PC-9 (cell line): ENCODE results near the gene DAAM1. TPM values are rescaled to one million over a fixed set of nuclear protein-coding genes. Genes with fewer than 3 reads are reported as not detected.

Experiments
- BruUV-seq: library from RNA; stranded (reverse); fragments of 400-500 nt; replicated peaks from 2 replicates; lab custom pipeline; 2021; lab: Mats Ljungman, UMichigan
- CTCF ChIA-PET: fragments of 300-600 bp; sonication (Branson Sonifier 250); formaldehyde crosslinking; loops from one replicate; lab custom pipeline; 2022; ENCODE audit warnings: antibody characterized with exemption; lab: Charles Lee
- POLR2A ChIA-PET: fragments of 300-600 bp; sonication (Branson Sonifier 250); formaldehyde crosslinking; loops from one replicate; lab custom pipeline; 2022; ENCODE audit warnings: antibody characterized with exemption; ENCODE audit not compliant: unreplicated experiment; lab: Charles Lee
- DNase-seq, 2 experiments: peaks; one replicate each; pipeline versions ENCODE4 v3.0.0 to v3.0.0-alpha.2; 2015 to 2022; ENCODE audit warnings: mixed read lengths in 1 of 2
- H2AFZ ChIP-seq: fragments of 200-600 bp; sonication (generic); 2 replicates; pipeline ENCODE4 v1.8.1; 2017; ENCODE audit warnings: antibody characterized with exemption
- H3F3A ChIP-seq: fragments of 200-600 bp; sonication (generic); 2 replicates; pipeline ENCODE4 v1.8.1; 2017; ENCODE audit warnings: antibody characterized with exemption, mild to moderate bottlenecking, low read depth; ENCODE audit not compliant: insufficient read depth
- H3K27ac ChIP-seq: fragments of 200-600 bp; sonication (generic); 2 replicates; pipeline ENCODE4 v1.6.1; 2016; ENCODE audit warnings: mixed run types
- H3K27me3 ChIP-seq: fragments of 200-600 bp; sonication (generic); 2 replicates; pipeline ENCODE4 v1.6.1; 2016; ENCODE audit warnings: low read depth, mixed run types; ENCODE audit not compliant: insufficient read depth
- H3K36me3 ChIP-seq: fragments of 200-600 bp; sonication (generic); 2 replicates; pipeline ENCODE4 v1.6.1; 2016; ENCODE audit warnings: low read depth, mixed run types
- H3K4me1 ChIP-seq: fragments of 200-600 bp; sonication (generic); replicated peaks from 2 replicates; pipeline ENCODE4 v1.6.1; 2016; ENCODE audit warnings: mixed run types; ENCODE audit not compliant: insufficient read depth
- H3K4me2 ChIP-seq: fragments of 200-600 bp; sonication (generic); 2 replicates; pipeline ENCODE4 v1.6.1; 2017; ENCODE audit warnings: mixed run types
- H3K4me3 ChIP-seq: fragments of 200-600 bp; sonication (generic); 2 replicates; pipeline ENCODE4 v1.6.1; 2016; ENCODE audit warnings: mixed run types
- H3K79me2 ChIP-seq: fragments of 200-600 bp; sonication (generic); 2 replicates; pipeline ENCODE4 v1.6.1; 2017; ENCODE audit warnings: low read depth, mixed run types
- H3K9me2 ChIP-seq: fragments of 200-600 bp; sonication (generic); 2 replicates; pipeline ENCODE4 v1.8.1; 2017; ENCODE audit warnings: mild to moderate bottlenecking; ENCODE audit not compliant: insufficient read depth
- H3K9me3 ChIP-seq: fragments of 200-600 bp; sonication (generic); 2 replicates; pipeline ENCODE4 v1.8.1; 2016; ENCODE audit warnings: low read depth; ENCODE audit not compliant: insufficient read depth
- H4K20me1 ChIP-seq: fragments of 200-600 bp; sonication (generic); 2 replicates; pipeline ENCODE4 v1.8.1; 2017; ENCODE audit not compliant: insufficient read depth
- EZH2 ChIP-seq: fragments of 200-600 bp; sonication (generic); IDR thresholded peaks from 2 replicates; pipeline ENCODE4 v1.8.0; 2017; ENCODE audit warnings: antibody characterized with exemption, low read depth
- intact Hi-C: fragments of 100-400 bp; cut with micrococcal nuclease; formaldehyde crosslinking; loops from one replicate; pipeline ENCODE4 v1.10.0; 2022; ENCODE audit not compliant: unreplicated experiment
- total RNA-seq: library from RNA; stranded (reverse); gene quantifications from 2 replicates; pipeline ENCODE4 v1.2.3, GENCODE V29; 2021
- TF ChIP-seq, protein P1 (sequence below): fragments of 200-600 bp; sonication (generic); conservative IDR thresholded peaks from 2 replicates; pipeline ENCODE4 v1.6.1; 2017; ENCODE audit warnings: mixed run types, antibody characterized with exemption, mild to moderate bottlenecking, moderate library complexity

The DAAM1 gene
- total RNA-seq, 1 experiment from 2014 or later = 70.7 TPM

- ChIA-PET POLR2A (no interaction called here), CTCF (no interaction called here)
- Histone ChIP-seq H3K9me3 (no peaks in the 10 kb centered on the region), H3K4me1 (peaks cover 34% of the 10 kb centered on the region), H3K9me2 (no peaks in the 10 kb centered on the region), H3K4me3 (no peak overlapping the region), H2AFZ (no peak overlapping the region), H3F3A (peaks cover 5% of the 10 kb centered on the region; the same call in 1 of the 2 replicates), H3K79me2 (no peaks in the 10 kb centered on the region), H3K4me2 (no peak overlapping the region), H3K36me3 (peaks cover 31% of the 10 kb centered on the region), H3K27me3 (no peaks in the 10 kb centered on the region), H3K27ac (no peak overlapping the region), H4K20me1 (no peaks in the 10 kb centered on the region)
- intact Hi-C loops = no loop called here
- BruUV-seq = no TSS peak
- no peak for DNase-seq
- TF ChIP-seq, protein P1, sequence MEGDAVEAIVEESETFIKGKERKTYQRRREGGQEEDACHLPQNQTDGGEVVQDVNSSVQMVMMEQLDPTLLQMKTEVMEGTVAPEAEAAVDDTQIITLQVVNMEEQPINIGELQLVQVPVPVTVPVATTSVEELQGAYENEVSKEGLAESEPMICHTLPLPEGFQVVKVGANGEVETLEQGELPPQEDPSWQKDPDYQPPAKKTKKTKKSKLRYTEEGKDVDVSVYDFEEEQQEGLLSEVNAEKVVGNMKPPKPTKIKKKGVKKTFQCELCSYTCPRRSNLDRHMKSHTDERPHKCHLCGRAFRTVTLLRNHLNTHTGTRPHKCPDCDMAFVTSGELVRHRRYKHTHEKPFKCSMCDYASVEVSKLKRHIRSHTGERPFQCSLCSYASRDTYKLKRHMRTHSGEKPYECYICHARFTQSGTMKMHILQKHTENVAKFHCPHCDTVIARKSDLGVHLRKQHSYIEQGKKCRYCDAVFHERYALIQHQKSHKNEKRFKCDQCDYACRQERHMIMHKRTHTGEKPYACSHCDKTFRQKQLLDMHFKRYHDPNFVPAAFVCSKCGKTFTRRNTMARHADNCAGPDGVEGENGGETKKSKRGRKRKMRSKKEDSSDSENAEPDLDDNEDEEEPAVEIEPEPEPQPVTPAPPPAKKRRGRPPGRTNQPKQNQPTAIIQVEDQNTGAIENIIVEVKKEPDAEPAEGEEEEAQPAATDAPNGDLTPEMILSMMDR = no peak
- TF ChIP-seq EZH2 = no peak
These were observed 142.8 kb downstream of the DAAM1 start for GRCh38 chr14:59331217-59331616.

- no peak for TF ChIP-seq EZH2
- TF ChIP-seq, protein P1 = no peak
- no TSS peak for BruUV-seq
- Histone ChIP-seq H3K27me3 (no peaks in the 10 kb centered on the region), H3K4me1 (peaks cover 35% of the 10 kb centered on the region), H4K20me1 (no peaks in the 10 kb centered on the region), H3F3A (peaks cover 5% of the 10 kb centered on the region; the same call in 1 of the 2 replicates), H3K9me2 (no peaks in the 10 kb centered on the region; the same call in 1 of the 2 replicates), H3K79me2 (no peaks in the 10 kb centered on the region), H2AFZ (no peak overlapping the region), H3K27ac (no peak overlapping the region), H3K4me3 (no peak overlapping the region), H3K36me3 (peaks cover 24% of the 10 kb centered on the region), H3K4me2 (no peak overlapping the region), H3K9me3 (no peaks in the 10 kb centered on the region)
- DNase-seq = no peak
- intact Hi-C loops = no loop called here
- POLR2A ChIA-PET = interaction anchor here (0.6 kb wide), 1 partner anchor 106 kb away, joined by 7 read pairs; no protein-coding TSS in a partner anchor
- CTCF ChIA-PET = no interaction called here
These were observed 144.3 kb downstream of the DAAM1 start for GRCh38 chr14:59332727-59333126.

DNA sequence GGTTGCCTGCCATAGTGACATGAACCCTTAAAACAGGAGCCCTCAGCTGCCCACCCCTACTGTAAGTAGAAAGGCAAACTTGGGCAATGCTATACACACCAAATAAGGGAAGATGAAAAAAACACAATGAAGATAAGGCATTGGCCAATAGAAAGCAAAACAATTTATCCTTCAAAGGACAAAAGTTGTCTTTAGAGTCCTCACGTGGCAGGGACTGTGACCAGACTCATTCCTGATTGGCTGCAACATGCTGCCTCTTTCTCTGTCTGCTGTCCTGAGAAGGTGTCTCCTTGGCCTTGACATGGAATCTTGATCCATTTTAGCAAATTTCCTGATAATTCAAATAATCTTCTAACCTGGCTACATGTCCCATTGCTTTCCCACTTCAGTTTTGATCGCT is 144.8 kb downstream of the DAAM1 start:
- Histone ChIP-seq H3K36me3 (peaks cover 22% of the 10 kb centered on the region), H3K27ac (no peak overlapping the region), H4K20me1 (no peaks in the 10 kb centered on the region), H3K4me2 (no peak overlapping the region), H3K79me2 (no peaks in the 10 kb centered on the region), H3K9me3 (no peaks in the 10 kb centered on the region), H3K4me3 (no peak overlapping the region), H2AFZ (no peak overlapping the region), H3K9me2 (no peaks in the 10 kb centered on the region; the same call in 1 of the 2 replicates), H3K4me1 (peaks cover 30% of the 10 kb centered on the region), H3K27me3 (no peaks in the 10 kb centered on the region), H3F3A (no peaks in the 10 kb centered on the region; the same call in 1 of the 2 replicates)
- POLR2A ChIA-PET = no interaction called here
- BruUV-seq = no TSS peak
- DNase-seq = no peak
- CTCF ChIA-PET = no interaction called here
- TF ChIP-seq, protein P1 = no peak
- TF ChIP-seq EZH2 = no peak
- intact Hi-C loops = no loop called here
